Left ventricle myocardium inferior (tissue), 1 donor: ENCODE results near the gene PGP. TPM values are rescaled to one million over a fixed set of nuclear protein-coding genes. Genes with fewer than 3 reads are reported as not detected.

Experiments
- DNase-seq: peaks from one replicate; pipeline ENCODE4 v3.0.0-alpha.2; 2020
- H3K27ac ChIP-seq: fragments of 200-600 bp; replicated peaks from 2 replicates; pipeline ENCODE4 v1.8.0; 2021
- H3K27me3 ChIP-seq: fragments of 200-600 bp; 2 replicates; pipeline ENCODE4 v1.8.0; 2021; ENCODE audit warnings: low read depth
- H3K36me3 ChIP-seq: fragments of 200-600 bp; 2 replicates; pipeline ENCODE4 v1.8.0; 2021
- H3K4me1 ChIP-seq: fragments of 200-600 bp; 2 replicates; pipeline ENCODE4 v1.8.0; 2021
- H3K4me3 ChIP-seq: fragments of 200-600 bp; 2 replicates; pipeline ENCODE4 v1.8.0; 2021; ENCODE audit warnings: mild to moderate bottlenecking, moderate library complexity
- H3K9me3 ChIP-seq: fragments of 200-600 bp; replicated peaks from 2 replicates; pipeline ENCODE4 v1.8.0; 2021
- CTCF ChIP-seq: fragments of 200-600 bp; IDR thresholded peaks from 2 replicates; pipeline ENCODE4 v1.8.0; 2021; ENCODE audit warnings: antibody characterized with exemption, mild to moderate bottlenecking, borderline replicate concordance
- intact Hi-C: fragments of 100-400 bp; cut with micrococcal nuclease; formaldehyde crosslinking; loops from one replicate; pipeline ENCODE4 v1.11.0; 2022
- total RNA-seq: library from RNA; stranded (reverse); fragmentation: NEBNext Ultra II Directional; extraction: Animal tissue kit (Norgen Biotek cat#: 25700); gene quantifications from one replicate; pipeline ENCODE4 v1.2.1, GENCODE V29; 2021
- donor health status: DM: no; HTN: yes; CAD: no; lungs with severe emphysema.

The PGP gene
- total RNA-seq, 1 donor from 2014 or later = 34.1 TPM

GRCh38 chr16:2253293-2253692, 38.7 kb upstream of the PGP start:
- Histone ChIP-seq H3K9me3 (no peaks in the 10 kb centered on the region), H3K4me1 (peaks cover 30% of the 10 kb centered on the region), H3K4me3 (no peak overlapping the region), H3K27me3 (no peaks in the 10 kb centered on the region), H3K36me3 (peaks cover 66% of the 10 kb centered on the region), H3K27ac (no peak overlapping the region)
- DNase-seq = no peak
- no peak for TF ChIP-seq CTCF
- intact Hi-C loops = no loop called here

- Histone ChIP-seq H3K27ac (peak overlapping the region; percentile 98), H3K36me3 (peaks cover 63% of the 10 kb centered on the region), H3K9me3 (no peaks in the 10 kb centered on the region), H3K4me1 (peaks cover 30% of the 10 kb centered on the region), H3K27me3 (no peaks in the 10 kb centered on the region), H3K4me3 (no peak overlapping the region)
- intact Hi-C loops = no loop called here
- TF ChIP-seq CTCF = no peak
- DNase-seq = no peak
These were observed 38.1 kb upstream of the PGP start for GRCh38 chr16:2252806-2253148.

- H3K27ac ChIP-seq = peak within 1 kb of the TSS; percentile 98
- no peaks in the 10 kb centered on the region for H3K9me3 ChIP-seq
- peaks cover 37% of the 10 kb centered on the region for H3K4me1 ChIP-seq
- H3K27me3 ChIP-seq = no peaks in the 10 kb centered on the region
- TF ChIP-seq CTCF = peak; percentile 83
- peak; percentile 97 for DNase-seq
- H3K36me3 ChIP-seq = peaks cover 54% of the 10 kb centered on the region
- peak within 1 kb of the TSS; percentile 85 for H3K4me3 ChIP-seq
- intact Hi-C loops = no loop called here
These were observed 36.9 kb upstream of the PGP start, which contains the start of gene ECI1 for GRCh38 chr16:2251296-2252111. Gene ECI1, minus strand, starts transcription at chr16:2251587. Its CDS starts 21 bp downstream, at chr16:2251566.

- Histone ChIP-seq H3K27ac (peak overlapping the region; percentile 98), H3K4me3 (peak overlapping the region; percentile 85), H3K9me3 (no peaks in the 10 kb centered on the region), H3K4me1 (peaks cover 37% of the 10 kb centered on the region), H3K27me3 (no peaks in the 10 kb centered on the region), H3K36me3 (peaks cover 54% of the 10 kb centered on the region)
- intact Hi-C loops = no loop called here
- TF ChIP-seq CTCF = no peak
- no peak for DNase-seq
These were observed 36.1 kb upstream of the PGP start for GRCh38 chr16:2250652-2251295.

GRCh38 chr16:2246301-2246885, 31.8 kb upstream of the PGP start:
- peaks cover 68% of the 10 kb centered on the region for H3K36me3 ChIP-seq
- H3K4me1 ChIP-seq = peaks cover 28% of the 10 kb centered on the region
- no peaks in the 10 kb centered on the region for H3K9me3 ChIP-seq
- H3K27ac ChIP-seq = no peak overlapping the region
- no peaks in the 10 kb centered on the region for H3K27me3 ChIP-seq
- no peak overlapping the region for H3K4me3 ChIP-seq
- DNase-seq = no peak
- intact Hi-C loops = loop anchor here (10.0 kb wide), 1 partner anchor 172 kb away; no protein-coding TSS in a partner anchor
- TF ChIP-seq CTCF = no peak
